Measurements from ENCODE around the gene CNPY2.

CNPY2 gene

DNA sequence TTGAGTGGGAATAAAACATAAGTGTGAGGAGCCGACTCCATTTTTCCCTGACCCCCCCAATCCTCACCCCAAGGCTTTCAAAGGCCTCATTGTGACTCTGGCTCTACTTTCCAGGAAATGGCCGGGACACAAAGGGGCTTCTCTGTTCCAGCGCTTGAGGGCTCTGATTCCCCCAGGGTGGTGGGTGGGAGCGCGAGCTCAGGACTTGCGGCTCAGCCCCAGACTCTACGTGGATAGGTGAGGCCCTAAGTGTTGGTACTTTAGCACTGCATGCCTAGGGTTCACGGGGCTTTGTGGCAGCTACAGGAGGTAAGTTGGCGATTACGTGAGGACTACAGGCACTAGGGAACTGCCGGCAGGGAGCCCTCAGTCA, 553 bp downstream of the CNPY2 start:
- no peaks in the 10 kb centered on the region for H3K9me3 ChIP-seq (ENCODE audit: control insufficient read depth, low read length)

DNA sequence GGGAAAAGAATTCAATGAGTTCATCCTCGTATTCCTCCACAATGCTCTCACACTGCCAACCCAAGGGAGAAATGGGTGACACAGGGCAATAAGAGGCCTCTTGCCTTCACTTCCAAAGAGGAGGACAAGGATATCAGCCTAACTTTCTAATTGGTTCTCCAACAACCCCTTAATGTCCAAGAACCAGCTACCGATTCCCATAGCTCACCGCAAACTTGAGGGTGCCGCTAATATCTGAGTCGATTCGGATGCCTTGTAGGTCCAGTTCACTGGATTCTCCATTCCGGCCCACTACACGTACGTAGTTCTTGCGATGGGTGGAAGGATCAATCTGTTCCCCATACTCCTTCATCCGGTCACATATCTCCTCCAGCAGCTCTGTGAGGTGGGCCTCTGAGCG, 4.8 kb downstream of the CNPY2 start:
- WGBS, 2 experiments: 96 to 97% methylated on average over 12 of the region's 12 CpGs
- H3K4me3 ChIP-seq (ENCODE audit: insufficient read depth, low read depth, low read length): no peak overlapping the region
- H3K36me3 ChIP-seq (ENCODE audit: control insufficient read depth, insufficient read depth, low read length): peaks cover 20% of the 10 kb centered on the region
- no peaks in the 10 kb centered on the region for H3K9me3 ChIP-seq (ENCODE audit: control insufficient read depth, low read length)
- H3K27me3 ChIP-seq (ENCODE audit: control insufficient read depth, insufficient read depth, low read length, poor library complexity, severe bottlenecking): no peaks in the 10 kb centered on the region
- no peak overlapping the region for H3K27ac ChIP-seq (ENCODE audit: insufficient read depth, low read depth, low read length, poor library complexity, severe bottlenecking)
- H3K4me1 ChIP-seq (ENCODE audit: control insufficient read depth, insufficient read depth, low read length): peaks cover 5% of the 10 kb centered on the region

More for the DNA sequence above, 553 bp downstream of the CNPY2 start:
- Histone ChIP-seq H3K36me3 (ENCODE audit: control insufficient read depth, insufficient read depth, low read length) (peaks cover 4% of the 10 kb centered on the region), H3K27ac (ENCODE audit: insufficient read depth, low read depth, low read length, poor library complexity, severe bottlenecking) (peak overlapping the region; percentile 81), H3K4me1 (ENCODE audit: control insufficient read depth, insufficient read depth, low read length) (peaks cover 5% of the 10 kb centered on the region), H3K4me3 (ENCODE audit: insufficient read depth, low read depth, low read length) (peak overlapping the region; percentile 88), H3K27me3 (ENCODE audit: control insufficient read depth, insufficient read depth, low read length, poor library complexity, severe bottlenecking) (no peaks in the 10 kb centered on the region)
- 6 to 7% methylated on average over 11 of the region's 11 CpGs for WGBS, 2 experiments

DNA sequence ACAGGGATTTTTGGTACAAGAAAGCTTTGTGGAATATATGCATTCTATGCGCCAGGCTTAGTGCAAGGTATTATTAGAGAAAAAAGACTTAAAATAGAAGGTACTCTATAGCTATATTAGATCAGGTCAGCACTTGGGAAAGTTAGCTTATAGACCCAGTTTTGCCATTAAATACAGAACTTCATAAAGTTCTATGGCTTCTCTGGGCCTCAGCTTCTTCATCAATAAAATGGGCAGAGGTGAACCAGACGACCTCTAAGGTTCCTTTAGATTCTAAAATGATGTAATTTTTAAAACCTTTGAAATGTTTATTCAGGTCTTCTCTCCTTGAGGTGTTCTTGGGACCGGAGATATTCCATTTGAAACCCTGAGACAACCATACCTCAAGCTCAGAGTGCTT, 7.1 kb downstream of the CNPY2 start:
- Histone ChIP-seq H3K4me3 (ENCODE audit: insufficient read depth, low read depth, low read length) (no peak overlapping the region), H3K9me3 (ENCODE audit: control insufficient read depth, low read length) (no peaks in the 10 kb centered on the region), H3K27ac (ENCODE audit: insufficient read depth, low read depth, low read length, poor library complexity, severe bottlenecking) (no peak overlapping the region), H3K4me1 (ENCODE audit: control insufficient read depth, insufficient read depth, low read length) (no peaks in the 10 kb centered on the region), H3K36me3 (ENCODE audit: control insufficient read depth, insufficient read depth, low read length) (peaks cover 20% of the 10 kb centered on the region), H3K27me3 (ENCODE audit: control insufficient read depth, insufficient read depth, low read length, poor library complexity, severe bottlenecking) (no peaks in the 10 kb centered on the region)
- WGBS, 2 experiments: 94 to 96% methylated on average over 3 of the region's 3 CpGs

DNA sequence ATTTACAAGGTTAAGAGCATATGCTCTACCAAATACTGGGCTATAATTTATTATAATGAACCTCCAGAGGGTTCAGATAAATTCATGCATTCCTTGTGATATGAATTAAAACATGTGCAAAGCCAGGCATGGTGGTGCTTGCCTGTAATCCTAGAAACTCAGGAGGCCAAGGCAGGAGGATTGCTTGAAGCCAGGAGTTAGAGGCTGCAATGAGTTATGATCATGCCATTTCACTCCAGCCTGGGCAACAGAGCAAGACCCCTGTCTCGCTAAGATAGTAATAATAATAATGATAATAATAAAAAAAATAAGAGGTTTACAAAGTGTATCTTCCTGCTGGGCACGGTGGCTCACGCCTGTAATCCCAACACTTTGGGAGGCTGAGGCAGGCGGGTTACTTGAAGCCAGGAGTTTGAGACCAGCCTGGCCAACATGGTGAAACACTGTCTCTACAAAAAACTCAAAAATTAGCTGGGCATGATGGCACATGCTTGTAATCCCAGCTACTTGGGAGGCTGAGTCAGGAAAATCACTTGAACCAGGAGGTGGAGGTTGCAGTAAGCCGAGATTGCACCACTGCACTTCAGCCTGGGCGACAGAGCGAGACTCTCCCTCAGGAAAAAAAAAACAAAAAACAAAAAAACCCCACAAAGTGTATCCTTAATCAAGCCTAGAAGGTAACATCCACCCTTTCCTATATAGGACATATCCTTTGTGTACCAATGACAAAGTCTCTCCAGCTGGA, 8.4 kb downstream of the CNPY2 start:
- Histone ChIP-seq H3K27ac (ENCODE audit: insufficient read depth, low read depth, low read length, poor library complexity, severe bottlenecking) (no peak overlapping the region), H3K27me3 (ENCODE audit: control insufficient read depth, insufficient read depth, low read length, poor library complexity, severe bottlenecking) (no peaks in the 10 kb centered on the region), H3K36me3 (ENCODE audit: control insufficient read depth, insufficient read depth, low read length) (peaks cover 20% of the 10 kb centered on the region), H3K4me3 (ENCODE audit: insufficient read depth, low read depth, low read length) (no peak overlapping the region), H3K4me1 (ENCODE audit: control insufficient read depth, insufficient read depth, low read length) (no peaks in the 10 kb centered on the region), H3K9me3 (ENCODE audit: control insufficient read depth, low read length) (no peaks in the 10 kb centered on the region)
- WGBS, 2 experiments: 94 to 96% methylated on average over 6 of the region's 7 CpGs

DNA sequence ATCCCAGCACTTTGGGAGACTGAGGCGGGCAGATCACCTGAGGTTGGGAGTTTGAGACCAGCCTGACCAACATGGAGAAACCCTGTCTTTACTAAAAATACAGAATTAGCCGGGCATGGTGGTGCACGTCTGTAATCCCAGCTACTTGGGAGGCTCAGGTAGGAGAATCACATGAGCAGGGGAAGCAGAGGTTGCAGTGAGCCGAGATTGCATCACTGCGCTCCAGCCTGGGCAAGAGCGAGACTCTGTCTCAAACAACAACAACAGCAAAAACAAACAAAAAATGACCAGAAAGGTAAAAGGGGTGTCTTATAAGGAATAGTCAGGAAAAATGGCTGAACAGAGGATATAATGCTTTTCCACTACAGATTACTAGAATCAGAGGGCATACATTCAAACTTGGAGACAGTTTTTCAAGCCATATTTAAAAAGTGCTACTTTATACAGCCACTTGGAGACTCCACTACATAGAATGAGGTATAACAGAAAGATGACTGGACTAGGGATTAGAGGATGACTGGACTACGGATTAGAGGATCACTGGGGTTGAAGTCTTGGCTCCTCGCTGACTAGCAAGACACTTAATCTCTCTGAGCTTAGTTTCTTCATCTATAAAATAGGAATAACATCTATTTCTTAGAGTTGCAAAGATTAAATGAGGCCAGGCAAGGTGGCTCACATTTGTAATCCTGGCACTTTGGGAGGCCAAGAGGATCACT, 10.8 kb downstream of the CNPY2 start:
- no peaks in the 10 kb centered on the region for H3K27me3 ChIP-seq (ENCODE audit: control insufficient read depth, insufficient read depth, low read length, poor library complexity, severe bottlenecking)
- H3K27ac ChIP-seq (ENCODE audit: insufficient read depth, low read depth, low read length, poor library complexity, severe bottlenecking): no peak overlapping the region
- H3K4me3 ChIP-seq (ENCODE audit: insufficient read depth, low read depth, low read length): no peak overlapping the region
- peaks cover 17% of the 10 kb centered on the region for H3K36me3 ChIP-seq (ENCODE audit: control insufficient read depth, insufficient read depth, low read length)
- no peaks in the 10 kb centered on the region for H3K9me3 ChIP-seq (ENCODE audit: control insufficient read depth, low read length)
- WGBS, 2 experiments: 92 to 93% methylated on average over 7 to 8 of the region's 8 CpGs
- no peaks in the 10 kb centered on the region for H3K4me1 ChIP-seq (ENCODE audit: control insufficient read depth, insufficient read depth, low read length)

DNA sequence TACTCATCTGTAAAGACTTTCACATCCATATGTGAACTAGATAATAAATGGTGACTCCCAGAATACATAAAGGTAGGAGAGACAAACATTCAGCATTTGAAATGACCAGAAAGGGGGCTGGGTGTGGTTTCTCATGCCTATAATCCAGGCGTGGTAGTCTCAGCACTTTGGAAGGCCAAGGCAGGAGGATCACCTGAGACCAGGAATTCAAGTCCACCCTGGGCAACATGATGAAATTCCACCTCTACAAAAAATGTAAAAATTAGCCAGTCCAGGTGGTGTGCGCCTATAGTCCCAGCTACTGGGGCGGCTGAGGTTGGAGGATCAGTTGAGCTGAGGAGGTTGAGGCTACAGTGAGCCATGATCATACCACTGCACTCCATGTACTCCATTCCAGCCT, 11.5 kb downstream of the CNPY2 start:
- H3K4me3 ChIP-seq (ENCODE audit: insufficient read depth, low read depth, low read length): no peak overlapping the region
- no peaks in the 10 kb centered on the region for H3K27me3 ChIP-seq (ENCODE audit: control insufficient read depth, insufficient read depth, low read length, poor library complexity, severe bottlenecking)
- H3K27ac ChIP-seq (ENCODE audit: insufficient read depth, low read depth, low read length, poor library complexity, severe bottlenecking): no peak overlapping the region
- H3K36me3 ChIP-seq (ENCODE audit: control insufficient read depth, insufficient read depth, low read length): peaks cover 17% of the 10 kb centered on the region
- H3K9me3 ChIP-seq (ENCODE audit: control insufficient read depth, low read length): no peaks in the 10 kb centered on the region
- H3K4me1 ChIP-seq (ENCODE audit: control insufficient read depth, insufficient read depth, low read length): no peaks in the 10 kb centered on the region
- 93% methylated on average over 3 of the region's 3 CpGs for WGBS, 2 experiments

DNA sequence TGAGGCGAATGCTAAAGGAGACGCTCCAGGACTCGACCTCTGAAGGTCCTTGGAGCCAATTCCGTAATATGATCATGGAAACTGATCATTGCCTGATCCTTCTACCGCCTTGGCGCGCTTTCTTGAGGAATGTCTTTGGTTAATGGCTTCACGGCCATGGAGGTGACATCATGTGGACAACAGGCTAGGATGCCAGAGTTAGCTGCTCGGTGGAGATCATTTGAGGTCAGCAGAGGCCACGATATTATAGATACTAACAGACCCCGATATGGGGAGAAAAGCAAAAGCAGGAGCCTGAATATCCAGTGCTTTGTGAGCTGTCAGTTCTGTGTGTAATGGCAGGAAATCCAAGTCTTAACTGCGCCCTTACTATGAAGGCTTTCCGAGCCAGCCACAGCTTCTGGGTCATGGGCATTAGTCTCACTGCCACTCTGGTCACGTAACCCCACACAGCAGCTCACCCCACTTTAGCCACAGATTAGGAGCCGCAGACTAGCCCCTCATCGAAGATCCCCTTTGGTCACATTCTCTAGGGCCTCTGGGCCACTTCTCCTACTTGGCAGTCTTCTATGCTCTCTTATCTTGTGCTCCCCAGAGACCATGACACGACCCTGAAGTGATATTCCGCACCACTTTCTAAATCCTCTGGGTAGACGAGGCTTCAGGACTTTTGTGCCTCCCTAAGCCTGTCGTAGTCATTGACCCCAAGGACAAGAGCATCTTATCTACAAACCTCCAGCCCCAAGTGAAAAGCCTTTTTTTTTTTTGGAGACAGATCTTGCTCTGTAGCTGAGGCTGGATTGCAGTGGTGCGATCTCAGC, 14.9 kb downstream of the CNPY2 start:
- H3K4me3 ChIP-seq (ENCODE audit: insufficient read depth, low read depth, low read length): peak overlapping the region; percentile 26
- H3K9me3 ChIP-seq (ENCODE audit: control insufficient read depth, low read length): no peaks in the 10 kb centered on the region
- H3K4me1 ChIP-seq (ENCODE audit: control insufficient read depth, insufficient read depth, low read length): peaks cover 4% of the 10 kb centered on the region
- no peak overlapping the region for H3K27ac ChIP-seq (ENCODE audit: insufficient read depth, low read depth, low read length, poor library complexity, severe bottlenecking)
- H3K27me3 ChIP-seq (ENCODE audit: control insufficient read depth, insufficient read depth, low read length, poor library complexity, severe bottlenecking): no peaks in the 10 kb centered on the region
- H3K36me3 ChIP-seq (ENCODE audit: control insufficient read depth, insufficient read depth, low read length): peaks cover 4% of the 10 kb centered on the region
- 69 to 71% methylated on average over 21 of the region's 21 CpGs for WGBS, 2 experiments

DNA sequence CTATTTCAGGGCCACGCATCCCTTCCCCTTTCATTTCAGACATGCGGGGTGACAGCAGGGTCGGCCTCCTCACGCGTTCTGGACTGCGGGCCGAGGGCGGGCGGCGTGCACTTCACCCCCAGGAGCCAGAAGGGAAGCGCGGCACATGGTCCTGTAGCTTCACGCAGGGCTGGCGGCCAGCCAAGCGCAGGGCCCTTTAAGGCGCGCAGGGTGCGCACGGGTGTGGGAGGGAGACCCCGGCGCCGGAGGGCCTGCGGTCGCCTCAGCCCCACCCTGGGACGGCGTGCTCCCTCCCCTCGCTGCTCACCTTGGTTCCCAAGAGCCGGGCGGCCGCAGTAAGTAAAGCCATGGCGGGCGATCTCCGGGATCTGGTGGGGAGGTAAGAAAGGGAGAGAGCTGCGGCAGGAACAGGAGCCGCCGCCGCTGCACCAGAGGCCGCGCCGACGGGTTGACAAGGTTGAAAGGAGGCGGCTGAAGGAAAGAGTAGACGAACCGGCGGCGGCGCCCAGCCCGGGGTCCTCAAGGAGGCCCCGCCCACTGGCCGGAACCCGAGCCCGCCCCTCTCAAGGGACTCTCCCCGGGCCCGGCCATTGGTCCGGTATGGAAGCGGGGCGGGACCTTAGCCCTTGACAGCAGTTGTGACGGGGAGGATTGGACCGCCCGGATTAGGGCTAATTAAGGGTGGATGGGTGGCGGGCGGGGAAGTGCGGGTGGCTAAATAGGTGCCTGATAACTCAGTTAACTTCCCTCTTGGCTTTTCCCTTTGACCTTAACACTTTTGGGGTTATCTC, 15.7 kb downstream of the CNPY2 start, which contains the start of gene CS:
TSS of gene CS (minus strand) at position 478 of the 791 bp plus-strand sequence. CDS start at position 349, 129 bp downstream.
- H3K27me3 ChIP-seq (ENCODE audit: control insufficient read depth, insufficient read depth, low read length, poor library complexity, severe bottlenecking): no peaks in the 10 kb centered on the region
- H3K36me3 ChIP-seq (ENCODE audit: control insufficient read depth, insufficient read depth, low read length): peaks cover 4% of the 10 kb centered on the region
- H3K4me3 ChIP-seq (ENCODE audit: insufficient read depth, low read depth, low read length): peak within 1 kb of the TSS; percentile 96
- peak within 1 kb of the TSS; percentile 78 for H3K27ac ChIP-seq (ENCODE audit: insufficient read depth, low read depth, low read length, poor library complexity, severe bottlenecking)
- 0% methylated on average over 63 of the region's 63 CpGs for WGBS, 2 experiments
- no peaks in the 10 kb centered on the region for H3K9me3 ChIP-seq (ENCODE audit: control insufficient read depth, low read length)
- H3K4me1 ChIP-seq (ENCODE audit: control insufficient read depth, insufficient read depth, low read length): peaks cover 4% of the 10 kb centered on the region

DNA sequence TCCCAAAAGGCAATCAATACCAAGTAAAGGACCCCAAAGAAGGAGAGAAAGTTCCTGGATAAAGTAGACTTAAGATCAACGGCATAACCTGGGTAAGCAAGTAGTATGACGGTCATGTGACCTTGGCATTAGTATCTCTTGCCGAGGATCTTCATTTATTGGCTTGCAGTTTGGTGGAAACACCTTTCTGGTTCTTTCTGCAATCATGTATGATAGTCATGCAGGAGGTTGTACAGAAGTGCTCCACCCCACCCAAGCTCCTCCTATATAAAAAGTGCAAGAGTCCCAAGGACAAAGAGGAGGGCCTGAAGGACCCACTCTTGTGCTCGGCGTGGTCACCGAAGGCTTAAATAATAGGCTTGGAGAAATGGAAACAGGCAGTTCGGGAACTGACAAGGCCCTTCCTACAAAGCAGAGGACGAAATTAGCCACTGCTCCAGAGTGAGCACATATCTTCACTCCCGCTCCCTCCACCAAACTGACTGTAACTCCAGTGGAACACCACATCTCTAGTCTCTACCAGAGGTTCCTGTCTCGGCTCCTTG, 16.4 kb downstream of the CNPY2 start:
- H3K27me3 ChIP-seq (ENCODE audit: control insufficient read depth, insufficient read depth, low read length, poor library complexity, severe bottlenecking): no peaks in the 10 kb centered on the region
- H3K9me3 ChIP-seq (ENCODE audit: control insufficient read depth, low read length): no peaks in the 10 kb centered on the region
- 13% methylated on average over 10 of the region's 10 CpGs for WGBS, 2 experiments
- peaks cover 4% of the 10 kb centered on the region for H3K36me3 ChIP-seq (ENCODE audit: control insufficient read depth, insufficient read depth, low read length)
- peaks cover 4% of the 10 kb centered on the region for H3K4me1 ChIP-seq (ENCODE audit: control insufficient read depth, insufficient read depth, low read length)
- H3K27ac ChIP-seq (ENCODE audit: insufficient read depth, low read depth, low read length, poor library complexity, severe bottlenecking): peak overlapping the region; percentile 78
- peak overlapping the region; percentile 96 for H3K4me3 ChIP-seq (ENCODE audit: insufficient read depth, low read depth, low read length)
